Endothelial cell of umbilical vein (primary cell): ENCODE results near the gene PRKCI.

ENCODE experiments used
- EZH2 ChIP-seq: IDR thresholded peaks from 2 replicates; pipeline ENCODE4 v1.6.1; 2012; ENCODE audit warnings: borderline replicate concordance, low read depth, mild to moderate bottlenecking, moderate library complexity, low read length, inconsistent platforms; ENCODE audit not compliant: severe bottlenecking
- FOS ChIP-seq: IDR thresholded peaks from 2 replicates; pipeline ENCODE4 v1.6.1; 2011; ENCODE audit warnings: mild to moderate bottlenecking, low read length, moderate library complexity, borderline replicate concordance; ENCODE audit not compliant: insufficient read depth
- GATA2 ChIP-seq: IDR thresholded peaks from 2 replicates; pipeline ENCODE4 v1.7.0; 2011; ENCODE audit warnings: low read depth, mild to moderate bottlenecking, moderate library complexity, mixed read lengths, low read length; ENCODE audit not compliant: insufficient read length, insufficient read depth
- JUN ChIP-seq: IDR thresholded peaks from 2 replicates; pipeline ENCODE4 v1.6.1; 2011; ENCODE audit warnings: borderline replicate concordance, low read depth; ENCODE audit not compliant: insufficient read length, insufficient read depth
- POLR2A ChIP-seq: IDR thresholded peaks from 2 replicates; pipeline ENCODE4 v1.6.1; 2012; ENCODE audit warnings: low read depth, mild to moderate bottlenecking, control low read depth, low read length
- POLR2AphosphoS5 ChIP-seq: IDR thresholded peaks from 2 replicates; pipeline ENCODE4 v1.6.1; 2012; ENCODE audit warnings: low read depth, mild to moderate bottlenecking, control low read depth, low read length, moderate library complexity; ENCODE audit not compliant: insufficient read depth
- TF ChIP-seq, protein P1 (sequence below), 2 donors: IDR thresholded peaks; 1 replicate in 1 of 2; 2 replicates in 1 of 2; pipeline ENCODE4 v1.5.1; 2011; ENCODE audit warnings: low read length in 2 of 2, mild to moderate bottlenecking in 2 of 2, moderate library complexity in 2 of 2, control low read depth in 1 of 2, inconsistent platforms in 1 of 2, low read depth in 1 of 2; ENCODE audit not compliant: insufficient read depth in 1 of 2; ENCODE audit errors: extremely low read depth in 1 of 2
- TF ChIP-seq, protein P2 (sequence below): IDR thresholded peaks from 2 replicates; pipeline ENCODE4 v1.6.1; 2011; ENCODE audit not compliant: insufficient read depth, insufficient read length

GRCh38 chr3:170240142-170240541 is 17.9 kb downstream of the PRKCI start:
- TF ChIP-seq, protein P1, sequence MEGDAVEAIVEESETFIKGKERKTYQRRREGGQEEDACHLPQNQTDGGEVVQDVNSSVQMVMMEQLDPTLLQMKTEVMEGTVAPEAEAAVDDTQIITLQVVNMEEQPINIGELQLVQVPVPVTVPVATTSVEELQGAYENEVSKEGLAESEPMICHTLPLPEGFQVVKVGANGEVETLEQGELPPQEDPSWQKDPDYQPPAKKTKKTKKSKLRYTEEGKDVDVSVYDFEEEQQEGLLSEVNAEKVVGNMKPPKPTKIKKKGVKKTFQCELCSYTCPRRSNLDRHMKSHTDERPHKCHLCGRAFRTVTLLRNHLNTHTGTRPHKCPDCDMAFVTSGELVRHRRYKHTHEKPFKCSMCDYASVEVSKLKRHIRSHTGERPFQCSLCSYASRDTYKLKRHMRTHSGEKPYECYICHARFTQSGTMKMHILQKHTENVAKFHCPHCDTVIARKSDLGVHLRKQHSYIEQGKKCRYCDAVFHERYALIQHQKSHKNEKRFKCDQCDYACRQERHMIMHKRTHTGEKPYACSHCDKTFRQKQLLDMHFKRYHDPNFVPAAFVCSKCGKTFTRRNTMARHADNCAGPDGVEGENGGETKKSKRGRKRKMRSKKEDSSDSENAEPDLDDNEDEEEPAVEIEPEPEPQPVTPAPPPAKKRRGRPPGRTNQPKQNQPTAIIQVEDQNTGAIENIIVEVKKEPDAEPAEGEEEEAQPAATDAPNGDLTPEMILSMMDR (IDR thresholded peaks at IDR 0.05; ENCODE audit: extremely low read depth in 1 of 2, insufficient read depth in 1 of 2, low read depth in 1 of 2, low read length in 2 of 2) = no peak
- TF ChIP-seq POLR2A = no peak
- no peak for TF ChIP-seq POLR2AphosphoS5
- TF ChIP-seq, protein P2, sequence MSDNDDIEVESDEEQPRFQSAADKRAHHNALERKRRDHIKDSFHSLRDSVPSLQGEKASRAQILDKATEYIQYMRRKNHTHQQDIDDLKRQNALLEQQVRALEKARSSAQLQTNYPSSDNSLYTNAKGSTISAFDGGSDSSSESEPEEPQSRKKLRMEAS = no peak
- TF ChIP-seq JUN = no peak
- no peak for TF ChIP-seq EZH2
- no peak for TF ChIP-seq GATA2
- no peak for TF ChIP-seq FOS
